GM12801 (cell line): Measurements from ENCODE around the gene LRRC58.

Source experiments
- CTCF ChIP-seq: IDR thresholded peaks from one replicate; pipeline ENCODE4 v1.5.1; 2011; ENCODE audit warnings: control low read depth; ENCODE audit not compliant: insufficient read length; ENCODE audit errors: extremely low read depth

The LRRC58 gene

GRCh38 chr3:120284747-120285507, 64.2 kb downstream of the LRRC58 start, which contains the start of gene GPR156:
Gene GPR156, minus strand, starts transcription at chr3:120285222. Its CDS starts 41,124 bp downstream, at chr3:120244098.
- TF ChIP-seq CTCF, result no peak

GRCh38 chr3:120281261-120281660, 67.9 kb downstream of the LRRC58 start:
- no peak for TF ChIP-seq CTCF

- TF ChIP-seq CTCF, result no peak
Observed at GRCh38 chr3:120280566-120280965, 68.6 kb downstream of the LRRC58 start.

- TF ChIP-seq CTCF, result no peak
Observed at GRCh38 chr3:120280026-120280425, 69.1 kb downstream of the LRRC58 start.

GRCh38 chr3:120276767-120277166, 72.4 kb downstream of the LRRC58 start:
- no peak for TF ChIP-seq CTCF

GRCh38 chr3:120275618-120276017, 73.5 kb downstream of the LRRC58 start:
- no peak for TF ChIP-seq CTCF

GRCh38 chr3:120274739-120275167, 74.4 kb downstream of the LRRC58 start:
- TF ChIP-seq CTCF, result no peak
